ENCODE data around the gene DOCK4.

Gene DOCK4

GRCh38 chr7:112005205-112005775 is 200.9 kb downstream of the DOCK4 start:
- DNase-seq (ENCODE audit: low read depth): no peak
- H3K4me3 ChIP-seq (ENCODE audit: control insufficient read depth, low read depth, low read length): no peak overlapping the region
- no peak for TF ChIP-seq CTCF (IDR thresholded peaks at IDR 0.05; ENCODE audit: control insufficient read depth, insufficient read depth, low read depth, low read length, missing control alignments)

GRCh38 chr7:112001091-112001826 is 204.9 kb downstream of the DOCK4 start:
- H3K4me3 ChIP-seq (ENCODE audit: control insufficient read depth, low read depth, low read length): no peak overlapping the region
- no peak for TF ChIP-seq CTCF (IDR thresholded peaks at IDR 0.05; ENCODE audit: control insufficient read depth, insufficient read depth, low read depth, low read length, missing control alignments)
- DNase-seq (ENCODE audit: low read depth): peak; percentile 44

GRCh38 chr7:111998326-111998725 is 207.9 kb downstream of the DOCK4 start:
- DNase-seq (ENCODE audit: low read depth): no peak
- no peak for TF ChIP-seq CTCF (IDR thresholded peaks at IDR 0.05; ENCODE audit: control insufficient read depth, insufficient read depth, low read depth, low read length, missing control alignments)
- no peak overlapping the region for H3K4me3 ChIP-seq (ENCODE audit: control insufficient read depth, low read depth, low read length)

GRCh38 chr7:111997546-111997945 is 208.7 kb downstream of the DOCK4 start:
- no peak for DNase-seq (ENCODE audit: low read depth)
- no peak for TF ChIP-seq CTCF (IDR thresholded peaks at IDR 0.05; ENCODE audit: control insufficient read depth, insufficient read depth, low read depth, low read length, missing control alignments)
- H3K4me3 ChIP-seq (ENCODE audit: control insufficient read depth, low read depth, low read length): no peak overlapping the region

- no peak overlapping the region for H3K4me3 ChIP-seq (ENCODE audit: control insufficient read depth, low read depth, low read length)
These were observed 213.6 kb downstream of the DOCK4 start for GRCh38 chr7:111992601-111993000.

GRCh38 chr7:111990643-111991042 is 215.6 kb downstream of the DOCK4 start:
- no peak overlapping the region for H3K4me3 ChIP-seq (ENCODE audit: control insufficient read depth, low read depth, low read length)
- no peak for TF ChIP-seq CTCF (IDR thresholded peaks at IDR 0.05; ENCODE audit: control insufficient read depth, insufficient read depth, low read depth, low read length, missing control alignments)
- no peak for DNase-seq (ENCODE audit: low read depth)

More at GRCh38 chr7:111992601-111993000, 213.6 kb downstream of the DOCK4 start:
- TF ChIP-seq CTCF (IDR thresholded peaks at IDR 0.05; ENCODE audit: control insufficient read depth, insufficient read depth, low read depth, low read length, missing control alignments): no peak
- DNase-seq (ENCODE audit: low read depth): no peak
